ENCODE results near the gene MYO6.

GRCh38 chr6:75788894-75789293, 39.9 kb downstream of the MYO6 start:
- TF ChIP-seq CTCF (IDR thresholded peaks at IDR 0.05): no peak
- no peak for TF ChIP-seq POLR2A (IDR thresholded peaks at IDR 0.05)
